ENCODE results near the gene KCNJ6.

The KCNJ6 gene

GRCh38 chr21:37737507-37737906 lies 178.8 kb downstream of the KCNJ6 start:
- H3K27me3 ChIP-seq (ENCODE audit: low read length): no peaks in the 10 kb centered on the region
- no peak overlapping the region for H3K9ac ChIP-seq (ENCODE audit: low read length)
- no peaks in the 10 kb centered on the region for H3K36me3 ChIP-seq (ENCODE audit: low read length)
- H3K9me2 ChIP-seq (replicated peaks; ENCODE audit: insufficient read depth, low read length): no peaks in the 10 kb centered on the region
- H3F3A ChIP-seq (ENCODE audit: insufficient read depth): no peaks in the 10 kb centered on the region
- H3K9me3 ChIP-seq (ENCODE audit: insufficient read depth, low read length): no peaks in the 10 kb centered on the region
- no peak for TF ChIP-seq EZH2phosphoT487 (conservative IDR thresholded peaks at IDR 0.05; ENCODE audit: low read length)
- H3K4me3 ChIP-seq (ENCODE audit: insufficient read depth, low read length, poor library complexity, severe bottlenecking): no peak overlapping the region
- no peak overlapping the region for H2AFZ ChIP-seq (ENCODE audit: low read depth, low read length, severe bottlenecking)
- no peaks in the 10 kb centered on the region for H4K20me1 ChIP-seq (ENCODE audit: low read depth, low read length)
- no peak overlapping the region for H3K27ac ChIP-seq (ENCODE audit: low read depth, low read length)
- H3K79me2 ChIP-seq (ENCODE audit: insufficient read depth, low read length): no peaks in the 10 kb centered on the region
- no peak overlapping the region for H3K4me2 ChIP-seq (ENCODE audit: low read depth, low read length, poor library complexity, severe bottlenecking)

- Histone ChIP-seq H3K4me3 (ENCODE audit: insufficient read depth, low read length, poor library complexity, severe bottlenecking) (no peak overlapping the region), H3K36me3 (ENCODE audit: low read length) (no peaks in the 10 kb centered on the region), H3F3A (ENCODE audit: insufficient read depth) (no peaks in the 10 kb centered on the region), H3K9ac (ENCODE audit: low read length) (no peak overlapping the region), H3K27ac (ENCODE audit: low read depth, low read length) (no peak overlapping the region), H3K27me3 (ENCODE audit: low read length) (no peaks in the 10 kb centered on the region), H3K79me2 (ENCODE audit: insufficient read depth, low read length) (no peaks in the 10 kb centered on the region), H3K9me2 (replicated peaks; ENCODE audit: insufficient read depth, low read length) (no peaks in the 10 kb centered on the region), H4K20me1 (ENCODE audit: low read depth, low read length) (no peaks in the 10 kb centered on the region), H3K4me2 (ENCODE audit: low read depth, low read length, poor library complexity, severe bottlenecking) (no peak overlapping the region), H2AFZ (ENCODE audit: low read depth, low read length, severe bottlenecking) (no peak overlapping the region), H3K9me3 (ENCODE audit: insufficient read depth, low read length) (no peaks in the 10 kb centered on the region)
- TF ChIP-seq EZH2phosphoT487 (conservative IDR thresholded peaks at IDR 0.05; ENCODE audit: low read length) (no peak), CTCF (IDR thresholded peaks at IDR 0.05; ENCODE audit: insufficient read depth, low read length, poor library complexity, severe bottlenecking) (no peak)
These were observed 181.4 kb downstream of the KCNJ6 start for GRCh38 chr21:37734846-37735245.

- Histone ChIP-seq H3K79me2 (ENCODE audit: insufficient read depth, low read length) (no peaks in the 10 kb centered on the region), H3K9ac (ENCODE audit: low read length) (no peak overlapping the region), H3F3A (ENCODE audit: insufficient read depth) (no peaks in the 10 kb centered on the region), H2AFZ (ENCODE audit: low read depth, low read length, severe bottlenecking) (no peak overlapping the region), H3K27ac (ENCODE audit: low read depth, low read length) (no peak overlapping the region), H4K20me1 (ENCODE audit: low read depth, low read length) (no peaks in the 10 kb centered on the region), H3K4me2 (ENCODE audit: low read depth, low read length, poor library complexity, severe bottlenecking) (no peak overlapping the region), H3K9me2 (replicated peaks; ENCODE audit: insufficient read depth, low read length) (no peaks in the 10 kb centered on the region), H3K36me3 (ENCODE audit: low read length) (no peaks in the 10 kb centered on the region), H3K9me3 (ENCODE audit: insufficient read depth, low read length) (no peaks in the 10 kb centered on the region), H3K27me3 (ENCODE audit: low read length) (no peaks in the 10 kb centered on the region), H3K4me3 (ENCODE audit: insufficient read depth, low read length, poor library complexity, severe bottlenecking) (no peak overlapping the region)
- no peak for TF ChIP-seq EZH2phosphoT487 (conservative IDR thresholded peaks at IDR 0.05; ENCODE audit: low read length)
- no peak for TF ChIP-seq CTCF (IDR thresholded peaks at IDR 0.05; ENCODE audit: insufficient read depth, low read length, poor library complexity, severe bottlenecking)
These were observed 183.3 kb downstream of the KCNJ6 start for GRCh38 chr21:37732927-37733326.

GRCh38 chr21:37724201-37724600 lies 192.1 kb downstream of the KCNJ6 start:
- no peak for TF ChIP-seq CTCF (IDR thresholded peaks at IDR 0.05; ENCODE audit: insufficient read depth, low read length, poor library complexity, severe bottlenecking)
- TF ChIP-seq EZH2phosphoT487 (conservative IDR thresholded peaks at IDR 0.05; ENCODE audit: low read length): no peak
- no peak overlapping the region for H3K4me2 ChIP-seq (ENCODE audit: low read depth, low read length, poor library complexity, severe bottlenecking)

More at GRCh38 chr21:37724201-37724600, 192.1 kb downstream of the KCNJ6 start:
- H3K4me3 ChIP-seq (ENCODE audit: insufficient read depth, low read length, poor library complexity, severe bottlenecking): no peak overlapping the region
- no peaks in the 10 kb centered on the region for H3K36me3 ChIP-seq (ENCODE audit: low read length)
- H3K9me2 ChIP-seq (replicated peaks; ENCODE audit: insufficient read depth, low read length): no peaks in the 10 kb centered on the region
- H3K9me3 ChIP-seq (ENCODE audit: insufficient read depth, low read length): no peaks in the 10 kb centered on the region
- H3K27me3 ChIP-seq (ENCODE audit: low read length): no peaks in the 10 kb centered on the region
- H3K79me2 ChIP-seq (ENCODE audit: insufficient read depth, low read length): no peaks in the 10 kb centered on the region
- no peak overlapping the region for H3K27ac ChIP-seq (ENCODE audit: low read depth, low read length)
- no peak overlapping the region for H3K9ac ChIP-seq (ENCODE audit: low read length)
- H4K20me1 ChIP-seq (ENCODE audit: low read depth, low read length): no peaks in the 10 kb centered on the region
- no peak overlapping the region for H2AFZ ChIP-seq (ENCODE audit: low read depth, low read length, severe bottlenecking)
- no peaks in the 10 kb centered on the region for H3F3A ChIP-seq (ENCODE audit: insufficient read depth)

Data from SU-DHL-6 (cell line).